Measurements from ENCODE around the gene ANXA6.

Gene ANXA6

DNA sequence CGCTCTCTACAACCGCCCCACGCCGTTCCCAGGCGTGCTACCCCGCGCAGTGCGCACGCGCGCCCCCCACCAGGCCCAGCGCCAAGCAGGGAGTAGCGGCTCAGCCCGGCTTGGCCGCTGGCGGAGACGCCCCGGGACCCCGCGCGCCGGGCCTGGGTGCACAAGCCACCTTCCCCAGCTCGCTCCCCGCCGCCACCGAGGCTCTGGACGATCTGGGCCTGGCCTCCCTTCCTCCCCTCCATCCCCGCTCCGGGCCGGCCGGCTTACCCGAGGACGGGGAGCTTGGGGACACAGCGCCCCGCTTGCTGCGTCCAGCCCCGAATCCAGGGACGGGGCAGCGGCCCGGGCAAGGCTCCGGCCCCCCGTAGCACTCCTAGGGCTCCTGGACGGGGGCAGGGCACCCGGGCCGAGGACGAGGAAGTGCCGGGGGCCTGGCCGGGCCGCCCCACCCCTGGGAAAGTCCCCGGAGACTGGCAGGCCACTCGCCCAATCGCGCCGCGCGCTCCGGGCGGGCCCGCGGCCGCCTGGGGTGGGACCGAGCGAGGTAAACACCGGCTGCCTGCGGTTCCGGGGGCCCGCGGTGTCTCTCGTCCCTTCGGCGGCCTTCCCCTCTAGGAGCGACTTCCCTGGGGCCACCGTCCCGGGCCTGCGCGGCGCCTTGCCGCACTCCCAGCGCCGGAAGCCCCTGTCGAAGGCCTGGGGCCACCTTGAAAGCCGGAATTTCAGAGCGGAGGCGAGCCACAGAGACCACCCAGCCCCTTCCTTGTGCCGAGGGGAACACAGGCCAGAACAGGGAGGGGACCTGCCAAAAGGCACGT lies 76.8 kb downstream of the ANXA6 start, which contains the start of gene TNIP1:
Gene TNIP1, minus strand, starts transcription at position 422 of the 818 bp plus-strand sequence. CDS start 15,939 bp downstream, outside the sequence.
- peak; percentile 92 for DNase-seq (ENCODE audit: low spot score)

GRCh38 chr5:151079838-151080612 lies 77.6 kb downstream of the ANXA6 start:
- no peak for DNase-seq (ENCODE audit: low spot score)

GRCh38 chr5:151078490-151079262 lies 78.9 kb downstream of the ANXA6 start:
- no peak for DNase-seq (ENCODE audit: low spot score)

- no peak for DNase-seq (ENCODE audit: low spot score)
Observed at GRCh38 chr5:151077967-151078366, 79.6 kb downstream of the ANXA6 start.

GRCh38 chr5:151077419-151077818 lies 80.2 kb downstream of the ANXA6 start:
- no peak for DNase-seq (ENCODE audit: low spot score)

GRCh38 chr5:151076616-151077015 lies 81.0 kb downstream of the ANXA6 start:
- no peak for DNase-seq (ENCODE audit: low spot score)

DNA sequence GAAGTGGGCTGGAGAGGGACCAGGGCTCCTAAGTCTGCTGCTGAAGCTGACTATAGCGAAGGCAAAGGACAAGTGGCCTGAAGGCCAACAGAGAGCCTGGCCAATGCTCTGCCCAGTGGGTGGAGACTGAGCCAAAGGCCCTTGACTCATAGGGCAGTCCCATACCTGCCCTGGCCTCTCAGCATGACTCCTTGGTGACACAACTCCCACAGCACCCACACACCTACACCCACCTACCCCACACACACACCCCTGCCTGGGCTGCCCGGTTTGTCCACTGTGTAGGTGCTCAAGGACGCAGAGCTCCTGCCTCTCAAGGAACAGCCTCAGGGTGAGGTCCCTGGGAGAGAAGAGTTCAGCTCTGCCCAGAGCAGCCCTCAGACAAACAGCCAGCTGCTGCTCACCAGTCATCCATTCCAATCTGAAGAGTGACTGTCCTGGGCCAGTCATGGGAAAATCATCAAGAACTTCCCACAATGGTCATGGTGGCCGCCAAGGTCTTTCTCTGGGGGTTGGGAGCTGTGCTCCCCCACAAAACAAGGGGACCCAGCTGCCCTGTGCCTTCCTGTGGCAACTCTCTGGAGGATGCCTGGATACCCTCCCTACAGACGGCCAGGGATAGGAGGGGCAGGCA lies 81.8 kb downstream of the ANXA6 start:
- DNase-seq (ENCODE audit: low spot score) = no peak

GRCh38 chr5:151074557-151074956 lies 83.0 kb downstream of the ANXA6 start:
- no peak for DNase-seq (ENCODE audit: low spot score)

DNA sequence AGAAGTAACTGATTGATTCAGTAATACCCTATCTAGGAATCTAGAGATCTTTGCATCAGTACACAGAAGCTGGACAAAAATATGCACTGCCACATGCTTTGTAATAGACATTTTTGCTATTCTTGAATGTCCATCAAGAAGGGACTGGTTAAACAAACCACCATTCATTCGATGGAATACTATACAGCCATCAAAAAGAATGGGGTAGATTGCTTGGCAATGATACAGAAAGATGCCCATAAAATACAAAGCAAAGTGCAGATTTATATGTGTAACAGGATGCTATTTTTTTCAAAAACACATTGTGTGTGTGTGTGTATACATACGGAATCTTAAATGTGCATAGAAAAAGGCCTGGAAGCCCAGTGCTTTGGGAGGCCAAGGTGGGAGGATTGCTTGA lies 84.3 kb downstream of the ANXA6 start:
- no peak for DNase-seq (ENCODE audit: low spot score)

- no peak for DNase-seq (ENCODE audit: low spot score)
Observed at GRCh38 chr5:151072630-151073025, 85.0 kb downstream of the ANXA6 start.

DNA sequence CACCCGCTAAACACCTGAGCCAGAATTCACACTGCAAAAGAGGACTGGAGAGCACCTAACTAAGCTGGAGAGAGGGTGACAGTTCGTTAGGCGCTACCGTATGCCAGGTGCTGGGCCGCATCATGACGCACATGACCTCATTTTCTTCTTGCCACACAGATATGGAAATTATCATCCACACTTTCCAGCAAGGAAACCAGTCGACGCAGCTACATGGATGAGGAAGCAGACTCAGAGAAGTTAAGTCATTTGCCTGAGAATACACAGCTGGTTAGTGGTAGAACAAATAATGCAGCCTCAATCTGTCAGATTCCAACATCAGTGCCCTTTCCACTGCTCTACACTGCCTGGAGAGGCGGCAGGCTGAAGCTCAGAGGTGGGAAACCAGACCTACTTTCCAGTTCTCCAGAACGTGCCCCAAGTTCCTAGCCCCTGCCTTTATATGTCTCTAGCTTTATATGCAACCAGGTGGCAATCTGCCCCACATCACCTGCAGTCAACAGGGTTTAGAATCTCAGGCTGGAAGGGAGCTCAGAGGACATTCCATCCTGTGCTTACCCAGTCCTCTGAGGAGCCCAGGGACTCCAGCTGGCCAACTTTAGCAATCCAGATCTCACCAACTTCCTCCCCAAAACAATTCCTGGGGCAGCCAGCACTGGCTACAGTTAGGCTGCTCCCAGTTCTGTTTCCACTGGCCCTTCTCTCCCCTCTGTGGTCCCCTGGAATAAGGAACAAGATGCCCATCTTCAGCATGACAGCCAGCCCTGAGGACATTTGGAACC lies 85.5 kb downstream of the ANXA6 start:
- DNase-seq (ENCODE audit: low spot score) = no peak

DNA sequence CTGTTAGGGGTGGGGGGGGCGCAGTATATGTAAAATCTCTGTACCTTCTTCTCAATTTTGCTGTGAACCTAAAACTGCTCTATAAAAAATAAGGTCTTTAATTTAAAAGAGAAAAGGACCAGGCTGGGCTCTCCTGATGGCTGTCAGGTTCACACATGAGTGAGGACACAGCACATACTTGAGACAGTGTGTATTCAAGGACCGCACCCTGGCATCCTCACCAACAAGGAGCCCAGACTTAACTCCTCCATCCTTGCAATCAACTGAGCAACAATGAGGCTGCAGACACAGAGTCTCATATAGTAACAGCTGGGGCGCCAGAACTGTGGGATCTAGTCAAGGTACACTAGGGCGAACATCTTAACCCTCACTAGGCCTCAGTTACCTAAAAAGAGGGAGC lies 86.6 kb downstream of the ANXA6 start:
- no peak for DNase-seq (ENCODE audit: low spot score)

GRCh38 chr5:151070449-151070848 lies 87.1 kb downstream of the ANXA6 start:
- no peak for DNase-seq (ENCODE audit: low spot score)

- no peak for DNase-seq (ENCODE audit: low spot score)
Observed at GRCh38 chr5:151068433-151069197, 89.0 kb downstream of the ANXA6 start.

DNA sequence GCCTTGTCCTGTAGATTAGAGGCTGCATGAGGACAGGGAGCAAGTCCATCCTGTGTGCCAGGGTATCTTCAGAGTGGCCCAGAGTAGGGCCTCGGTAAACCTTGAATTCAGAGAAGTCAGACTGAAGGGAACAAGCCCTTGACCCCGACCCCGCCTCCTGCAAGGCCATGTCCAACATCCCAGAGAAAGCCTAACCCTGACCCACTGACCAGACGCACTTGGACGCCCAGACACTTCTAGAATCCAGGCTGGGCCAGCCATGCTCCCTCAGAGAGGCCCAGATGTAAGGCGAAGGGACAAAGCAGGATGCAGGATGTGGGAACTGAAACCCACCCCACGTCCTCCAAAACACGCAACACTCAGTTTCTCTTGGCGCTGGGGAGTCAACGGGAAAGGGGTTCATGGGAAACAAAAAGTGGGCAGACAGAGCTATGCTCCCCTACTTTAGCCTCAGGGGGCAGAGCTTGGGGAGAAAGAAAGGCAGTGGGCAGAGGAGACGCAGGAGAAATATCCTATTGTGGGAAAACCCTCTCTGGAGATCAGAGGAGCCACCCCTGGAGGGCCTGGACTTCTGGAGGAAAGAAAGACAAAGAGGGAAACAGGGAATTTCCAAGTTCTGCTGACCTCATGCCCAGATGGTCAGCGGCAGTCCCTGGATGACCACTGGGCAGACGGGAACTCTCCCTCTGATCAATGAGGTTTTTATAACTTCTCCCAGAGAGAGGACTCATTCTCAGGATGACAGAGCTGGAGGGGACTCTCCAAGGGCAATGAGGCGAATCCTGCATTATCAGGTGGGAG lies 89.7 kb downstream of the ANXA6 start:
- no peak for DNase-seq (ENCODE audit: low spot score)

DNA sequence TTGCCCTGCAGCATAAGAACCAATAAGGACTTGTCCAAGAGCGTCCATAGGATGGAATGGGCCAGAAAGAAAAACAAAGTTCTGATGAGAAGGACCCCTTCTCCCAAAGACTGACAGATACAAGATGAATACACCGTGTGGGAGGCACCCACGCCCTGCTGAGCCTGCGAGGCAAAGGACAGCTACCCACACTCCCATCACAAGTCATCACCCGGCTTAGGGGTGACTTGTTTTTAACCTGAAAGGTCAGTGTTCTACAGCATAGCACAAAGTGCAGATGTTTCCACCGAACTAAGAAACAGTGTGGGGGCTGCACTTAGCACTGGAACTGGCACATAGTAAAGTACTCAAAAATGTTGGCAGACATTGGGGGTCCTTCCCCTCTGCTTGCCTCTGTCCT lies 90.7 kb downstream of the ANXA6 start:
- no peak for DNase-seq (ENCODE audit: low spot score)

DNA sequence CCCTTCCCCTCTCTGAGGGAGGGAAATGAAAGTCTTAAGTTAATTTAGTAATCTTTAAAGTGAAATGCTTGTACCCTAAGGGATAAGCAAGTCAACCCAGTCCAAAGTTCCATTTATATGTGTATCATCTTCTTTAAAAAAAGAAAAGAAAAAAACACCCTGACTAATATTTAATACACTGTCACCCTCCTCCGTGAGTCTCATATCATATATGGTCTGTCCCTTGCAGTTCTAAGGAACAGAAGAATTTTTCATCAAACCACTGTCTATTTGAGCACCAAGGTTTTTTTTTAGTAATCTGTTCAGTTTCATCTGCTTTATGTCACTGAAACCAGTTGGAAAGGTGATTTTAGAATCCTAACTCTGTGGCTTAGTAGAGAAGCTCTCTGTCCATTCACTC lies 92.0 kb downstream of the ANXA6 start:
- no peak for DNase-seq (ENCODE audit: low spot score)

GRCh38 chr5:151064916-151065499 lies 92.6 kb downstream of the ANXA6 start:
- no peak for DNase-seq (ENCODE audit: low spot score)

Data from HuH-7.5 (cell line).